ENCODE measurements around the gene SARS1. TPM values are rescaled to one million over a fixed set of nuclear protein-coding genes. Genes with fewer than 3 reads are reported as not detected.

The SARS1 gene, protein sequence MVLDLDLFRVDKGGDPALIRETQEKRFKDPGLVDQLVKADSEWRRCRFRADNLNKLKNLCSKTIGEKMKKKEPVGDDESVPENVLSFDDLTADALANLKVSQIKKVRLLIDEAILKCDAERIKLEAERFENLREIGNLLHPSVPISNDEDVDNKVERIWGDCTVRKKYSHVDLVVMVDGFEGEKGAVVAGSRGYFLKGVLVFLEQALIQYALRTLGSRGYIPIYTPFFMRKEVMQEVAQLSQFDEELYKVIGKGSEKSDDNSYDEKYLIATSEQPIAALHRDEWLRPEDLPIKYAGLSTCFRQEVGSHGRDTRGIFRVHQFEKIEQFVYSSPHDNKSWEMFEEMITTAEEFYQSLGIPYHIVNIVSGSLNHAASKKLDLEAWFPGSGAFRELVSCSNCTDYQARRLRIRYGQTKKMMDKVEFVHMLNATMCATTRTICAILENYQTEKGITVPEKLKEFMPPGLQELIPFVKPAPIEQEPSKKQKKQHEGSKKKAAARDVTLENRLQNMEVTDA
- total RNA-seq: 100 to 1,000 TPM; 118 to 150 (median 137) TPM

DNA sequence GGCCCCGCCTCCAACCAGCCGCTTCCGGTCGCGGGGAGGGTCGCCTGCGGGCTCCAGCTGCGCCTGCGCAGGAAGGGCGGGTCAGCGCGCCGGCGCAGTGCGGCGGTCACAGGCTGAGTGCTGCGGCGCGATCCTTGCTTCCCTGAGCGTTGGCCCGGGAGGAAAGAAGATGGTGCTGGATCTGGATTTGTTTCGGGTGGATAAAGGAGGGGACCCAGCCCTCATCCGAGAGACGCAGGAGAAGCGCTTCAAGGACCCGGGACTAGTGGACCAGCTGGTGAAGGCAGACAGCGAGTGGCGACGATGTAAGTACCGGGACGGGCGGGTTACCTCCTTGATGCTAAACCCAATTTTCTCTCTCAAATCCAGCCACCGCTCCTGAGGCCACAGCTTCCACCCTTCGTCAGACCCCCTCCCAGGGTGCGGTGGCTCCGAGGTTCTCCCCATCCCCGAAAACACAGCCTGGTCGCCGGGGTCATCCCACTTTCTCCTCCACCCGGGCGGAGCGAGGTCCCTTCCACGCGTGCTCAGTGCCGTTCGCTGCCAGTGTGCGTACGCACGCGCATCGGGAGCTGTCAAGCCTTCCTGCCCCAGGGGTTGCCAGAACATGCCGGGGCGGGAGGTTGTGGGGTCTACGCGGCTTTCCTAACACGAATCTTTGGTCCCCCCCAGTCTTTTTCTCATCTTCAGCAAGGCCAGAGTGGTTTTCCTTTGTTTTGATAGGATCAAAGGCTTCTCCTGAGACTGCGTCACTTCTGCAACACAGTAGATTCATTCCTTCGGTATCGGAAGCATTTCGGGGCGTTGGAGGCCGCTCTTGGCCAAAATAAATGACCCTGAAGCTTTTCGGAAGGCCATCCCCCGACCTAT, at the start of gene SARS1:
SARS1 (plus strand) TSS at position 95 of the 870 bp plus-strand sequence; CDS start at position 170, 75 bp downstream.
- H3K27ac ChIP-seq: peak within 1 kb of the TSS; percentile 76 to 95 (median 92)
- no peaks in the 10 kb centered on the region for H3K27me3 ChIP-seq
- H3K9me3 ChIP-seq: no peaks in the 10 kb centered on the region
- WGBS, 2 donors: 0 to 1% methylated on average over 58 to 59 of the region's 64 CpGs
- peaks cover 0 to 38% (median 17%) of the 10 kb centered on the region in 4 donors for H3K4me1 ChIP-seq
- peak; percentile 71 to 72 for DNase-seq (ENCODE audit: low spot score in 2 of 2)
- no peaks in the 10 kb centered on the region for H3K36me3 ChIP-seq
- TF ChIP-seq POLR2A (IDR thresholded peaks at IDR 0.05) (peak; percentile 92 to 94), EP300 (IDR thresholded peaks at IDR 0.05) (peak in 1 of 2 donors; percentile 99)
- TF ChIP-seq, protein P1, sequence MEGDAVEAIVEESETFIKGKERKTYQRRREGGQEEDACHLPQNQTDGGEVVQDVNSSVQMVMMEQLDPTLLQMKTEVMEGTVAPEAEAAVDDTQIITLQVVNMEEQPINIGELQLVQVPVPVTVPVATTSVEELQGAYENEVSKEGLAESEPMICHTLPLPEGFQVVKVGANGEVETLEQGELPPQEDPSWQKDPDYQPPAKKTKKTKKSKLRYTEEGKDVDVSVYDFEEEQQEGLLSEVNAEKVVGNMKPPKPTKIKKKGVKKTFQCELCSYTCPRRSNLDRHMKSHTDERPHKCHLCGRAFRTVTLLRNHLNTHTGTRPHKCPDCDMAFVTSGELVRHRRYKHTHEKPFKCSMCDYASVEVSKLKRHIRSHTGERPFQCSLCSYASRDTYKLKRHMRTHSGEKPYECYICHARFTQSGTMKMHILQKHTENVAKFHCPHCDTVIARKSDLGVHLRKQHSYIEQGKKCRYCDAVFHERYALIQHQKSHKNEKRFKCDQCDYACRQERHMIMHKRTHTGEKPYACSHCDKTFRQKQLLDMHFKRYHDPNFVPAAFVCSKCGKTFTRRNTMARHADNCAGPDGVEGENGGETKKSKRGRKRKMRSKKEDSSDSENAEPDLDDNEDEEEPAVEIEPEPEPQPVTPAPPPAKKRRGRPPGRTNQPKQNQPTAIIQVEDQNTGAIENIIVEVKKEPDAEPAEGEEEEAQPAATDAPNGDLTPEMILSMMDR (IDR thresholded peaks at IDR 0.05): peak in 1 of 5 experiments; percentile 10
- H3K4me3 ChIP-seq: peak within 1 kb of the TSS; percentile 70 to 93 (median 88)

DNA sequence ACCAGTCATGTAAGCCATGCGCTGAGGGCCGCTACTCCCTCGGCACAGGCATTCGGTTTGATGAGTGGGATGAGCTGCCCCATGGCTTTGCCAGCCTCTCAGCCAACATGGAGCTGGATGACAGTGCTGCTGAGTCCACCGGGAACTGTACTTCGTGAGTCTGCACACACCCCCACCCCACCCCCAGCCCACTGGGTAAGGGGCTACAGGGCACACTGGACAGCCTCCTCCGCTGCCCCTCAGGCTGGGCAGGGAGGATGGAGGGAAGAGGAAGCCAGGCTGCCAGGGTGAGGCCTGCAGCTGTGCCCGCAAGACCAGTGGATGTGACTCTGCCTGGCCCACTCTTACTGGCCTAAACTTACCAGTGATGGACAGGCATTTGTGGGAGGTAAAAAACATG, 49.2 kb upstream of the SARS1 start:
- Histone ChIP-seq H3K27me3 (no peaks in the 10 kb centered on the region), H3K27ac (no peak overlapping the region), H3K4me3 (no peak overlapping the region), H3K4me1 (peaks cover 0 to 26% (median 5%) of the 10 kb centered on the region in 4 donors), H3K9me3 (no peaks in the 10 kb centered on the region), H3K36me3 (no peaks in the 10 kb centered on the region)
- no peak for TF ChIP-seq EP300 (IDR thresholded peaks at IDR 0.05)
- TF ChIP-seq POLR2A (IDR thresholded peaks at IDR 0.05): no peak
- TF ChIP-seq, protein P1 (IDR thresholded peaks at IDR 0.05): no peak
- WGBS, 2 donors: 83 to 87% methylated on average over 8 of the region's 8 CpGs
- no peak for DNase-seq (ENCODE audit: low spot score in 2 of 2)

DNA sequence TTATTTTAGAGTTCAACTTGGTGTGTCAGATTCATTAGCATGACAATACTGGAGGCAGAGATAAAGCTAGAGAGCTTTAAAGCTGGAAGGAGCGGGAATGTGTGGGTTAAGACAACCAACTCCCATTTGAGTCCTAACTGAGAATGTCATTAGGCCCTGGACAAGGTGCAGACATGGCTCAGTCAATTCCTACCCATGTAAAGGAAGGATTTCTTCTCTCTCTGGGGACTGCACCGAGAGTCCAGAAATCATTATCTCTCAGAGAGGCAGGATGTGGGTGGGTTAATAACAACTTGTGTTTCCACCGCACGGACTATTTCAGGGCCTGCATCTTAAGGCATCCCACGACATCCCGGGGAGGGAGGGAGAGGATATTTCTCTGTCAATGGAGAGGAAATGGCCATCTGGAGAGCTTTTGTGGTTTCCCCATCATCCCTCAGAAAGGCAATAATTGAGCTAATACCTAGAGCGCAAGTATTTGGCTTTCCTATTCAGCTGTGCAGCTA, 46.7 kb upstream of the SARS1 start:
- no peak for TF ChIP-seq POLR2A (IDR thresholded peaks at IDR 0.05)
- TF ChIP-seq EP300 (IDR thresholded peaks at IDR 0.05): no peak
- TF ChIP-seq, protein P1 (IDR thresholded peaks at IDR 0.05): no peak
- Histone ChIP-seq H3K4me1 (peaks cover 0 to 19% (median 1%) of the 10 kb centered on the region in 4 donors), H3K9me3 (no peaks in the 10 kb centered on the region), H3K36me3 (no peaks in the 10 kb centered on the region), H3K27me3 (no peaks in the 10 kb centered on the region), H3K4me3 (no peak overlapping the region), H3K27ac (no peak overlapping the region)
- 33 to 35% methylated on average over 7 of the region's 7 CpGs for WGBS, 2 donors
- no peak for DNase-seq (ENCODE audit: low spot score in 2 of 2)

DNA sequence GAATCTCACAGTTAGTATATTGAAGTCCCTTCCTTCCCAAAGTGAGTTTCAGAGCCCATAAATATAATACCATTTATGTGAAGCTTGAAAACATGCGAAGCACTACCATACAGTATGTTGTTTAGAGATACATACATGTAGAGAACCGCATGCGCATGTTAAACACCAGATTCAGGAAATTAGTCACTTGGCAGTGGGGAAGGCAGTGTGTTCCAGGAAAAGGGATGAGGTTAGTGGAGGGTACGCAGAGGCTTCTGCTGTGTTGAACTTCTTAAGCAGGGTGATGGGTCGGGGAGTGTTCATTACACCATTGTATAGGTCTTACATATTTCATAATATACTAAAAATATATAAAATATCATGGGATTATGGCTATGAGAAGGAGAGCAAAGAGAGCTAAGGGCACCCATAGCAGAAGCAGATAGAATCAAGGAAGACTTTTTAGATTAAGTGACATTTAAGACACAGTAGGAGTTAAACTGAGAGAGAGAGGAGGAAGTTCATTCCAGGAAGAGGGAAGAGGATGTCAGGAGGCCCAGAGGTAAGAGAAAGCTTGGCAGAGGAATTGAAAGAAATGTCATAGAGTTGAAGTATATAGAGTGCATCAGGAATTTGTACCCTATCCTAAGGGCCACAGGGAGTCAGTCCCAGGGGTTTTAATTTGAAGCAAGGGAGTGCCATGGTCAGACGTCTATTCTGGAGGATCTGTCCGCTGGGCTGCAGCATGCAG, 43.5 kb upstream of the SARS1 start:
- Histone ChIP-seq H3K36me3 (no peaks in the 10 kb centered on the region), H3K27ac (no peak overlapping the region), H3K4me1 (no peaks in the 10 kb centered on the region), H3K27me3 (no peaks in the 10 kb centered on the region), H3K4me3 (no peak overlapping the region), H3K9me3 (no peaks in the 10 kb centered on the region)
- no peak for DNase-seq (ENCODE audit: low spot score in 2 of 2)
- TF ChIP-seq POLR2A (IDR thresholded peaks at IDR 0.05) (no peak), EP300 (IDR thresholded peaks at IDR 0.05) (no peak)
- TF ChIP-seq, protein P1 (IDR thresholded peaks at IDR 0.05): no peak
- WGBS, 2 donors: 74 to 76% methylated on average over 7 of the region's 7 CpGs

Data from tibial nerve (tissue), 4 donors.